HG02970 (cell line): ENCODE results near the gene XRN1.
"Not testable (repeated sequence)": the region's sequence is repeated elsewhere in the genome, so short reads cannot be mapped to it uniquely, and the experiment has no call there.

Experiments used
- ATAC-seq: cut with Tn5 transposase; IDR thresholded peaks from one replicate; pipeline ENCODE4 v1.9.1; 2021; ENCODE audit warnings: mild to moderate bottlenecking, moderate library complexity, moderate number of reproducible peaks; ENCODE audit not compliant: unreplicated experiment, low FRiP score

XRN1 gene

DNA sequence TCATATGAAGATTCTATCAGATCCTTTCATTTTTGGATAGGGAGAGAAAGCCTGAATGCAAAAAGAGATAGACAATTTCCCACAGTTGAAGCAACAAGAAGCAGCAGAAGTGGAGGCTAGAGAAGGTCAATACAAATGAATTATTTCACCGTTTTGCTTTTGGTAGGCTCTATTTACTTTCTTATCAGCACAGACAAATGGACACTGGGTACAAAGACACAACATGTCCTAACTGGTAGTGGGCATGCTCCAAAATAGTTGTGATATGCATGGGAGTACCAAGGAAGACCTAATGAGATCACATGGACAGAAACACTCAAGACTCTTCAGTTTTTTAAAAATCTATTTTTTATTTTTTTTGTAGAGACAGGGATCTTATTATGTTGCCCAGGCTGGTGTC, 99.4 kb downstream of the XRN1 start:
- no peak for ATAC-seq

DNA sequence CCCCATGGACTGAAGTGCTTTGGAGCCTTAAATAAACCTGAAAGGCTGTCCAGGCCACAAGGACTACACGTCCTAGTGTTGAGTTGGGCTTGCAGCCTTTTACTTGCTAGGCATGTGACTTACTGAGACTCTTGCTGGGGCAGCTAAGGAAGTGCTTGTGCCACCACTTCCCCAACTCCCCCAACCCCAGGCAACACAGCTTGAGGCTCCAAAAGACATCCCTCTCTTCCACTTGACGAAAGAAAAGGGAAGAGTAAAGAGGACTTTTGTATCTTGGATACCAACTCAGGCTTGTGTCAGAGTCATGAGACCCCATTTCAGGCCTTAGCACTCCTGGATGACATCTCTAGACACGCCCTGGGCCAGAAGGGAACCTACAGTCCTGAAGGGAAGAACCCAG, 109.8 kb downstream of the XRN1 start:
- ATAC-seq: no peak

DNA sequence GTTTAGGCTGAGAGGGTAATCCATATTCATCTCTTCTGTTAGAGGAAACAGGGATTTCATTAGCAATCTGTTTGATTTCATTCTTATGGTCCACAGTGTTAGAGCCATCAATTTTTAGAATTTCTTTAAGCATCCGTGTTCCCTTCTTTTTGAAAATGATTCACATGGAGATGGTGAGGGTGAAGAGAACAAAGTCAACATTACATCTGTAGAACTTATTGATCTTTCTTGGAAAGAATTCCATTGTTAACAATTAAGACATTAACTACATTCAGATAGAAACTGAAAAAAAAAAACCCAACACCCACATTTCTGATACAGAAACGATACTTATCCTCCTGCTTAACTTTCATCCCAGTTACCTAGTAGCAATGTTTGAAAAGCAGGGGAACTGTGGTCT, 115.4 kb downstream of the XRN1 start:
- ATAC-seq: no peak

GRCh38 chr3:142324275-142324953, 123.4 kb downstream of the XRN1 start:
- not testable (repeated sequence) for ATAC-seq

GRCh38 chr3:142319912-142320311, 127.9 kb downstream of the XRN1 start:
- ATAC-seq: no peak

GRCh38 chr3:142319094-142319493, 128.7 kb downstream of the XRN1 start:
- ATAC-seq: no peak

GRCh38 chr3:142318331-142318730, 129.5 kb downstream of the XRN1 start:
- no peak for ATAC-seq

GRCh38 chr3:142315978-142316388, 131.9 kb downstream of the XRN1 start:
- ATAC-seq: not testable (repeated sequence)

DNA sequence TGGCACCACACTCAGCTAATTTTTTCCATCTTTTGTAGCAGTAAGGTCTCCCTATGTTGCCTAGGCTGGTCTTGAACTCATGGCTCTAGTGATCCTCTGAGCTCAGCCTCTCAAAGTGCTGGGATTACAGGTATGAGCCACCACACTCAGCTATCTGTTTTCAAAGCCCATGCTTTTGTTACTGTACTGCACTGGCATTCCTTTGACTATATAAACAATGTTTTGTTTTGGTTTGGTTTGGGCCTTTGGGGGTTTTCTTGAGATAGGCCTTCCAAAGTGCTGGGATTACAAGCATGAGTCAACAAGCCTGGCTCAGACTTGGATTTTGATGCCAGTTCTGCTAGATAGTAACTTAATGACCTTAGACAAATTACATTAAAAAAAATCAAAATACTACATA, 132.8 kb downstream of the XRN1 start:
- no peak for ATAC-seq

- ATAC-seq: no peak
Measured at GRCh38 chr3:142310439-142310838, 137.4 kb downstream of the XRN1 start.

DNA sequence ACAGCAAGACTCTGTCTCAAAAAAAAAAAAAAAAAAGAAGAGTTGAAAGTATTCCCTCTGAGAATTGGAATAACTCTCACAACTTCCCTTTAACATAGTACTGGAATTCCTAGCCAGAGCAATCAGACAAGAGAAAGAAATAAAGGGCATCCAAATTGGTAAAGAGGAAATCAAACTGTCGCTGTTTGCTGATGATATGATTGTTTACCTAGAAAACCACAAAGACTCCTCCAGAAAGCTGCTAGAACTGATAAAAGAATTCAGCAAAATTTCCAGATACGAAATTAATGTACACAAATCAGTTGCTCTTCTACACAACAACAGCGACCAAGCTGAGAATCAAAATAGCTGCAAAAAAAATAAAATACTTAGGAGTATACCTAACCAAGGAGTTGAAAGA, 145.0 kb downstream of the XRN1 start:
- not testable (repeated sequence) for ATAC-seq

DNA sequence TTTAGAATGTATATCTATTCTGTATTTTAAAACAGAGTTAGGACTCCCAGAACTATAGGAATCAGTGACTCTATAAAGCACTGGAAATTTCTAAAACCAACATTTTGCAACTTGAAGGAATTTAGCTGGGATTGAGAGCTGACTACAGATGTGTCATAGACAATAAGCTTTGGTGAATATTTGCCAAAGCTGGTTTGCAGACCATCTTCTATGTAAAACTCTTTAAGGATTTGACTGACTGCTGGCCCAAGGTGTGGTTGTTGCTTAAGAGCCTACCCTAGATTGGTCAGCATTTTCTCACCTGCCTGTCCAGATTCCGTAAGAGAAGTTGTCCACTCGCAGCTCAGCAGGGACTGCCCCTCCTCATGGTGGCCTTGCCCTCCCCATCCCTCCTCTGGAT, 149.2 kb downstream of the XRN1 start:
- no peak for ATAC-seq

GRCh38 chr3:142296507-142296906, 151.3 kb downstream of the XRN1 start:
- ATAC-seq: no peak

- ATAC-seq: no peak
Measured at GRCh38 chr3:142287866-142288638, 159.8 kb downstream of the XRN1 start.

DNA sequence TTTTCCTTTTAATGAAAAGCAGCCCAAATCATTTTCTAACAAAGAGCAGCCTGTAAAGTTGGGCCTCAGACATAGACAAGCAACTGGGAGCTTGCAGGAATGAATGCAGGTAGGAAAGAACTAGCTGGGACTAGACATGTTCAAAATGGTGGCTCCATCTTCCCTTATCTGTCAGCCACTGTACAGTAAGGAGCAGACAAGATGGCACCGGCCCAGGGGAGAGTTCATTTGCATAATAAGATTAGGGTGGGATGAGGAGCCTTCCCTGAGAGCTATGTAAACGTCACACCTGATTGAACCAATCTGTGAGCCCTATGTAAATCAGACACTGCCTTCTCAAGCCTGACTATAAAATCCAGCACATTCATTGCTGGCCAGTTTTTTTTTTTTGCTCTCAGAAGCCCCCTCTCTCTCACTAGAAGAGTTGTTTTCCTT, 162.7 kb downstream of the XRN1 start:
- no peak for ATAC-seq

DNA sequence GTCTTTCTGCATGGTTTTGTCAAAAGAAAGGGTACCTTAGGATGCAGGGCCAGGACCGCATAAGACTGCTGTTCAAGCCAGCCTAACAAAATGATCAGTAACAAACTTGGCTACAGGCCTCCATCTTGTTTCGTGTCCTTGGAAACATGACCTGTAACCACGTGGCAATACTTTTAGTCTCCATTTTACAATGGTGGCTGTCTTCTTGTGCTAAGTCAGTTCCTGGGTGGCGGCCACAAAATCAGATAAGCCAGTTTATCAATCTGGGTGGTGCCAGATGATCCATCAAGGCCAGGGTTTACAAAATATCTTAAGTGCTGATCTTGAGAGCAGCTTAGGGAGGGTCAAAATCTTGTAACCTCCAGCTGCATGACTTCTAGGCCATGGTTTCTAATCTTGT, 165.3 kb downstream of the XRN1 start:
- no peak for ATAC-seq

DNA sequence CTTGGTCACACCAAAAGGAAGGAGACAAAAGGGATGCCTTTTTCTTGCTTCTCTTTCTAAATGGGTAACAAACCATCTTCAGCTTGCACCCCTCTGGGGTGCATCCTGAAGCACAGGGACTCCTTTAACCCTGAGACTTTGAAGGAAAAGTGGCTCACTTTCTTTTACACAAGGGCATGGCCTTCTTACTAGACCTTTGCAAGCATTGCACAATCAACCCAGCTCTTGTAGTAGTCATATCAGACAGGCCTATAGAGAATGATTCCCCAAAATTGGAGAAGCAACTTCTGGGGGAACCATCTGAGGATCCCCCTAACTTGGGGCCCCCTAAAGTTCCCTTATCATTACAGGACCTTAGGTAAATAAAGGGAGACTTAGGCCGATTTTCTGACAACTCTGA, 166.4 kb downstream of the XRN1 start:
- no peak for ATAC-seq

DNA sequence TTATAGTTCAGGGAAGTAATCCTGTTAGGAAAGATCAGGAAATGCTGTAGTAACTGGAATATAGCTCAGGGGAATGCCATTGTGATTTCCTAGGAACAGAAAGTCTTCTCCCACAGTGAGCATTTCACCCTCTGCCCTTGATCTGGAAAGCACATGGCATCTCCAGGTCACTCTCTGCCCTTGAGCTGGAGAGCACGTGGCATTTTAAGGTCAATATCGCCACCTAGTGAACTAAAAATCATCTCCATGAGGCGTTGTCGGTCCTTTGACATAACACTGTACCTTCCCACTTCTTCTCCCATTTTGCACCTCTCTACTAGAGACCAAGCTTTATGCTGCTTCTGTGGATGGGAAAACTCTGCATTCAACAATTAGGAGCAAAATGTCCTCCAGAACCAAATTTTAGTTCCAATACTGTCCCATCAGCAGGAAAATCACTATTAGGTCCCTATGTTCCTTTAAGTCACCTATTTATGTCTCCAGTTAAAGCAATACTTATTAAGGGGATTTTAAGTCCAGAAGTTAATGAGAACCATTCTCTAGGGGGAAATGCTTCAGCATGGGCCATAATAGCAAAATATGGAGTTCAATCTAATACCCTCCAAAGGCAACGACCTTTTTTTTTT, 167.8 kb downstream of the XRN1 start:
- no peak for ATAC-seq

DNA sequence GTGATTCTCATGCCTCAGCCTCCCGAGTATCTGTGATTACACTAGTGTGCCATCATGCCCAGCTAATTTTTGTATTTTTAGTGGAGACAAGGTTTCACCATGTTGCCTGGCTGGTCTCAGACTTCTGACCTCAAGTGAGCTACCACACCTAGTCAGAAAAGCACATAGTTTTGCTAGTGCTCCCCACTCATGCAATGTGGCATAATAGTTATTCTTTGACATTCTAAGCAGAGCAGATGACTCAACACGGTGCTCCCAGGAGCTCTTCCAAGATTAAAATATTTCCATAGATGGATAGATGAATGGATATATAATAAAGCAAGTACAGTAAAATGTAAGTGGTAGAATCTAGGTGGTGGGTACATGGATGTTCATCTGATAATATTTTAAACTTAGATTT, 169.4 kb downstream of the XRN1 start:
- ATAC-seq: no peak

DNA sequence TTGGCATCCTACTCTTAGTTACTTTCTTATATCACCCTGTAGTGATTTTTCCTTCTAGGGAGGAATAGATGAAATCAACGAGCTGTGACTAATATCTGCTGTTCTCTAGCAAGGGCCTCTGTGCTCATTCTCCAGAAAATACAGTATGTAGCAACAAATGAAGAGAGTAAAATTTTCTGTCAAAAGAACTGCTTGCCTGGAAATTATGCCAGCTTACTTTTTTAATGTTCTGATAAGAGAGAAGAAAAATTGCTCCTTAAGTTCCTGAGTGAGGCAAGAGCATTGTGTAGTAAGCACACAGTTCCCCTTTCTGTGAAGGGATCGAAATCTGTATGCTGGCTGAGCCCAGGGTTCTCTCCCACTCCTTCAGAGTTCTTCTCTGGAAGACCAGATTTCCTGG, 171.1 kb downstream of the XRN1 start:
- no peak for ATAC-seq

DNA sequence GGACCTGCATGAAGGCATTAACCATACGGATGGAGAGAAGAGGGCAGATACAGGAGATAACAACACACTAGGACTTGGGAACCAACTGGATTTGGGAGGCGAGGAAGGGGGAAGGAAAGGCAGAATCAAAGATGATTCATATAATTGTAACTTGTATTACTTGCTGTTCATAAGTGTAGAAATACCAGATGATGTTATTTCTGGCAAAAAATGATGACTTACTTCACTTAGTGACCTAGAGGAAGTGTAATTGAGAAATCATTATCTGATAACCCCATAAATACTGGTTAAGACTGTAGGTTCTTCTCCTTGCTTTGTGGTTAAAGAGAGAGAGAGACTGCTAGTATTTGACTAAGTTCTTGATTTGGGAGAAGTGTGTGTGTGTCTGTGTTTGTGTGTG, 172.0 kb downstream of the XRN1 start:
- ATAC-seq: no peak

GRCh38 chr3:142274908-142275307, 172.9 kb downstream of the XRN1 start:
- no peak for ATAC-seq
